GM20000 (cell line): ENCODE data around the gene NFX1.
"Not testable (repeated sequence)": the region's sequence is repeated elsewhere in the genome, so short reads cannot be mapped to it uniquely, and the experiment has no call there.

Experiments
- DNase-seq: peaks from one replicate; pipeline ENCODE4 v3.0.0; 2012; ENCODE audit warnings: low spot score
- CTCF ChIP-seq: IDR thresholded peaks from 2 replicates; pipeline ENCODE4 v1.5.1; 2012; ENCODE audit warnings: mild to moderate bottlenecking, control low read depth; ENCODE audit errors: extremely low read depth, missing control alignments

Gene NFX1

GRCh38 chr9:33320568-33321261 lies 30.4 kb downstream of the NFX1 start:
- DNase-seq = no peak
- TF ChIP-seq CTCF = no peak

- TF ChIP-seq CTCF = no peak
- no peak for DNase-seq
Measured at GRCh38 chr9:33329117-33329563, 38.8 kb downstream of the NFX1 start.

GRCh38 chr9:33329979-33330378 lies 39.7 kb downstream of the NFX1 start:
- no peak for TF ChIP-seq CTCF
- no peak for DNase-seq

- no peak for TF ChIP-seq CTCF
- no peak for DNase-seq
Measured at GRCh38 chr9:33331377-33331891, 41.1 kb downstream of the NFX1 start.

GRCh38 chr9:33332011-33332410 lies 41.7 kb downstream of the NFX1 start:
- no peak for DNase-seq
- TF ChIP-seq CTCF = no peak

GRCh38 chr9:33332956-33333355 lies 42.6 kb downstream of the NFX1 start:
- not testable (repeated sequence) for DNase-seq

- TF ChIP-seq CTCF = no peak
- DNase-seq = no peak
Measured at GRCh38 chr9:33340186-33340585, 49.9 kb downstream of the NFX1 start.

GRCh38 chr9:33341182-33341581 lies 50.9 kb downstream of the NFX1 start:
- TF ChIP-seq CTCF = no peak
- DNase-seq = no peak
